NCI-H748 (cell line): Measurements from ENCODE around the gene LRMDA.
A peak's percentile ranks its signal among the peaks of the same experiment; 100 is the strongest.

Experiments used
- DNase-seq: peaks from one replicate; lab custom pipeline; 2025; ENCODE audit not compliant: unreplicated experiment; lab: John Stamatoyannopoulos, UW

Gene LRMDA

DNA sequence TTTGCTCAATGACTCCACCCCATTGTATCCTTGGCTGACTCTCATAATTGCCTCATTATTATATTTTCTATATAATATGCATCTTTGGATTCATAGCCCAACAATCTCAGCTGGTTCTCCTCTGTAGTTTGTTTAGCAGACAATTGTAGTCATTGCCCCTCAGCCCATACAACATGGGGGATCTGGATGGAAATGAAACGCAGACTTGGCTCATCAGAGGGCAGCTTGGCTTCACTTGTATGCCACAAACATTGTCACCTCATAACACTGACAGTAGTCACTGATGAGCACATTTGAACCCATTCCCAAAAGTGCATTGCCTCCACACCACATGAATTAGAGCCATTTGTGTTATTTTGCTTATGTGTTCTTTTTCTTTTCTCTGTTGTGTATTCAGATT lies 963.8 kb downstream of the LRMDA start:
- no peak for DNase-seq

DNA sequence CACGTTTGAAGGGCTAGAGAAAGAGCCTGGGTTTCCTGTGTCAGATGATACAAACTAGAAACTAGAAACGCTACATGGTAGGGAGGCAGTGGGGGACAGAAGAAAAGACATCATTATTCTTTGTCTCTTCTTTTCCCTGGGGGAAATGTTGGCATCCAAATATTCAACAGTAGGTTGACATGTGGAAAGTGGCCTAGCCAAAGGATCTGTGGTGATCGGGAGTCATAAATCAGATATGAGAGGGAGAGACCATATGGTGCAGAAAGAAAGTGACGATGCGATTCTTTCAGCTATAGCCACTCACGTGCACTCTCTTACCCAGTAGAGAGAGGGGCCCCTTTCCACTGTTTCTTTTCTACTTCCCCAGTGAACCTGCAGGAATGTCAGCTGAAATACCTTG lies 964.7 kb downstream of the LRMDA start:
- no peak for DNase-seq

DNA sequence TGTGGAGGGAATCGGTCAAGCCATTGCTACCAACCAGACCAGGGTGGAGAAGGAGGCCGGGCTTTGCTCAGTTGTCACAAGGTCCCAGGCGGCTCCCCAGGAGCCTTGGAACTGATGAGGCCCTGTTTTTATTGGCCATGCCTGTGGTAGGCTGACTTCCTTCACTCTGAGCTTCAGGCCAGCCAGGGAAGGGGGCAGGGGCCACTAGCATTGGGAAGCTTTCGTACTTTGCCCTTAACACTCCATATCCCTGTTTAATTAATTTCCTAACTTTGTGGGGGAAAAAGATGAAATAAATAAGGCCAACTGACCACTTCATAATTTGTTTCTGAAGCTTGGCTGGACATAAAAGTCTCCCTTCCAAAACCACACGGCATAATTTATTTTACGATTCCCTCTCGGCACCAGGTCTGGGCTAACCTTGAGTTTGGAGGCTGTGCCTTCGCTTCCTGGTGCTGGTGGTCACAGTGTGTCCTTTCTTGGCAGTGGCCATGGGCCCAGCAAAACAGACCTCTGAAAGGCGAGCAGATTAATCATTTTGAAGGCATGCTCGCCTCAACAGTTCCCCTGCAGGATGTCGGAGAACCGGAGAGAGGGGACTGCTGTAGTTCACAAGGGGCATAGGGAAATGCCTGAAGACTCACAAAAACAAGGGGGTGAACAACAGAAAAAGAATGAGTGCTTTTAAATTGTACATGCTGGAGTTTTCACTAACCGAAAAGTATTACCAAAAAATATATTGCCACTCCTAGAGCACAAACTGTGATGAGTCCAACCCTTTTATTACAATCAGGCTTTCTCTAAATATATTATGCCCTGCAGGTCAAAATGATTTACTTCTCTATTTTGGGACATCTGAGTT lies 966.0 kb downstream of the LRMDA start:
- DNase-seq: no peak

DNA sequence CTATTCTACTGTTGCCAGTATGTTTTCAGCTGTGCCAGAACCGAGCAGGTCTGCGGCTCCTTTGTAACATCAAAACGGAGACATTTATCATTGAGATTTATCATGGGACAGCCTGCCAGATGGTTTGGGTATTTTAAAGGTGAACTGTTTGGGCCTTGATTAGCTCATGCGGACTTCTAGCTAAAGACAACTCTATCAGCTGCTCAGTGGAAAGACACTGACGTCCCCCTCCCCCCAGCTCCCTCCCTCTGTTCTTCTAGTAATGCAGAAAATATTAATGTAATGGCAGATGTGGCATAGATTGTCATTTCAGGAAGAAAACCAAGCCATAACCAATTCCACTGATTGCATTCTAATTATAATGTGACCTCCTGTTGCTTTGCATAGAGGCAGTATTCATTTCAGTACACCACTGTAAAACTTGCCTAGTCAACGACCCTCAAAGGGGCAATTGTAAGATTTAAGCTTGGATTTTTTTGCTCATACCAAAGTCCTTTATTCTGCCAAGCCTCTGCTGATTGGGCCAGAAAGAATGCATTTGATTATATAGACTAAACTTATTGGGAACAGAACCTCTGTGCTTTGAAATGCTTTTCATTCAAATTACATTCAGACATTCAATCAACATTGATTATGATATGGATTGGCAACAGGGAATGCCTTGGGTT lies 966.8 kb downstream of the LRMDA start:
- DNase-seq: no peak

DNA sequence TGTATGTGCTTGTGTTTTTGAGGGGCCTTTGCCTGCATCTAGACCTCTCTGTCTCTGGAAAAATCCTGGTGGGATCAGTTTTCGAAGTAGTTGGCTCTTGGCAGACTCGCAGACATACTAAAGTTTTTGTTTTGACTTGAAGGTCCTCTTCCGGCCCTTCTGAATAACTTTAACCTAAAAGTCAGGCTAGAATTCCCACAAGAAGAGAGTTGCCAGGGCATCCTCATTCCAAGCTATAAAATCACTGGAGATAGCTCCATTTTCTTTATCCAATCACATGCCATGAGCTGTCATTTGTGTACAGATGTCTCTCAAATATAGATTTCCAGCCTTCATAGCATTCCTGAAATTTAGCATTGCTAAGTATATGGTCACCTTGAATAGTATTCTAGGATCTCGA lies 967.8 kb downstream of the LRMDA start:
- no peak for DNase-seq

DNA sequence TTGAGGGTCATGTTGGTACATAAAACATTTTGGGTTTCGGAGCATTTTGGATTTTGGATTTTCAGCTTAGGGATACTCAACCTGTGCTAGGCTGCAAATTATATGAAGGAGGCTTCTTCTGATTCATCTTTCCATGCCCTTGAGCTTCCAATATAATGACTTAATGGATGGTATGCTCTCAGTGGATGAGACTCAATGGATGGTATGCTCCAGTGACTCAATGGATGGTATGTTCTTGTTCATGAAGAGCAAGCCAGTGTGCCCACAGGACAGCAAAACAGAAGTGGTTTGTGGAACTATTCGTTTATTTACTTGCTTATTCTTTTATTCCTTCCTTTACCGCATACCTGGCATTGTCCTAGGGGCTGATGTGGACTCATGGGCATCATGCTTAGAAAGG lies 969.6 kb downstream of the LRMDA start:
- DNase-seq: no peak

DNA sequence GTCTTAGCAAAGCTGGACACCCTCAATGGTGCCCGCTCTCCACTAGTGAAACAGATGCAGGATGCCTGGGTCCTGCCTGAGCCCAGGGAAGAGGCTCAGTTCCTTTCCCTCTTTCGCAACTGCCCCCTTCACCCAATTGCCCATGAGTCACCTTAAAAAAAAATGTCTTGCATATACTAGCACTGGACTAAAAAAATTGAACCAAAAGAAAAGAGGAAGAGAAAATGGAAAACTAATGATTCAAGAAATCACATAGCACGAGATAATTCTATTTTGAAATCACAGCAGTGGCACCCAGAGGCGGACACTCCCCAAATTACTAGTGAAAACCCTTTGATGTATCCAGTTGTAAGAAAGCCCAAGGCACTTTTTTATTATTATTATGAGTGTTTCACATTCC lies 972.5 kb downstream of the LRMDA start:
- no peak for DNase-seq

DNA sequence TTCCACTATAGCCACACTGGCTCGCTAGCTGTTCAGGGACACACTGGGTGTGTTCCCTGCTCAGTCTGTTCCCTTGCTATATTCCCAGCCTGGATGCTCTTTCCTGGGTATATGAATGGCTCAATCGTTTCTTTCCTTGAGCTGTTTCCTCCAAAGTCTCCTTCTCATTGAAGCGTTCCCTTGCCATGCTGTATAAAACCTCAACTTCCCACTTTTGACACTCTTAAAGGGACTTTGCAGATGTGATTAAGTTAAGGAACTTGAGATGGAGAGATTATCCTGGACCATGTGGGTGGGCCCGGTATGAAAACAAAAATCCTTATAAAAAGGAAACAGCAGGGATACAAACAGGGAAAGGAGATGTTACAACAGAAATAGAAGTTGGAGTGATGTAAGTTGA lies 973.1 kb downstream of the LRMDA start:
- DNase-seq: no peak

DNA sequence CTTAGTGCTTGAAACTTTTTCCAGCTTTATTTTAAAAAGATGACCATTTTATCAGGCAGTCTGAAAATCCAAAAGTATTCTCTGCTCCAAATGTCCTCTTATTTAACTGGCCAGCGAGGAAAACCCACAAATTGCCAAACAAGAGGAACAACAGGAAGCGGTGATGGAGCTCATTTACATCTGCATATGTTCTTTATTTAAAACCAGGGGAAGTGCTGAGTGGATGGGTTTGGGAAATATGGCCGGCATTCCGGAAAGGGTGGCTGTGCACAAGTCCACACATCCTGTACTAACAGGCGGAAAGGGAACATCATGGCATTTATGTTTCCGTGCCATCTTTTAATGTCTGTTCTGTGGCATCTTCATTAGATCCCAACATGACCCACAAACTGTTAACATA lies 974.5 kb downstream of the LRMDA start:
- DNase-seq: no peak

DNA sequence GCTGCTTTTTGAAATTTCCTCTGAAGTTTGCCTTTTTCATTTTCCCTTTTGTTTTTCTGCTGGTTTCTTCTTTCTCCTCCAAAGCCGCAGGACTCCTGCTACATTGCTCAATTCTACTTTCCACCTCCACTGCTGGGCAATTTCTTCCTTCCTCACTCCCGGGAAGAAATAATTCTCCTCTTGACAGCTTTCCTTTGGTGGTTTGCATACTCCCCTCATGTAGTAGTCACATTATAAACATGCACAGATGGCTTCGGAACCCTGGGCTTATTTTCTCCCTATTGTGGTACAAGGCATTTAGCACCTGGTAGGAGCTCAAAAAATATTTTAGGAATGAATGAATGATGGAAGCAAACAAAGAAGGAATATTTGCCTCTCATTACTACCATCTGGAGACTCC lies 977.2 kb downstream of the LRMDA start:
- no peak for DNase-seq

DNA sequence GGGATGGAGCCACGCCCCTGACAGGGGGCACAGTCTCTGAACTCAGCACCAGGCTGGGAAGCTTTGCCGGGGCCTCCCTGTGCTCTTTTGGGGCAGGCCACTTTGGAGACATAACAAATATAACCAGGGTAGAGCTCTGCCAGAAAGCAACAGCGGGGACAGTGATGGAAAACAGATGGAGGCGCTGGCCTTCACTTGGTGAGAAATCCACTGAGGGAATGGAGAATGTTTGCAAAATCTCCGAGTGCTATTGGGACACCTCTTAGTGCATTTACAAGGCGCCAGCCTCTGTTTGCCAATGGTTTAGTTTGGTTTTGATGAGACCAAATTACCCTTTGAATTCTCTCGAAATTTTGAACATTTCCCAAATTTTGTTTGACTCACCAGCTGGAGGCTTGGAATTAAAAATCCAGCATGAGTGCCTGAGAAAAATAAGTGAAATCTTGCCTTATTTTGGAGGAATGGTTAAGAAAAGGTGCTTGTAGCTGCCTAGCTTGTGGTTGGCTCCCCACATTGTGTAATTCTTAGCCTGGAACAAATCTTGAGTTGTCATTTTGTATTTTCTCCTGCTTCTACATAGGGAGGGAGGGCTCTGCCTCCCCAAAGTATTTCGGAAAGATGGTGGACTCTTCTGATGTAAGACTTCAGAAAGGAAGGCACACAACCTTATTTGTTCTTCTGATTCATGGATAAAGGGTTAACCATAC lies 980.5 kb downstream of the LRMDA start:
- DNase-seq: no peak

DNA sequence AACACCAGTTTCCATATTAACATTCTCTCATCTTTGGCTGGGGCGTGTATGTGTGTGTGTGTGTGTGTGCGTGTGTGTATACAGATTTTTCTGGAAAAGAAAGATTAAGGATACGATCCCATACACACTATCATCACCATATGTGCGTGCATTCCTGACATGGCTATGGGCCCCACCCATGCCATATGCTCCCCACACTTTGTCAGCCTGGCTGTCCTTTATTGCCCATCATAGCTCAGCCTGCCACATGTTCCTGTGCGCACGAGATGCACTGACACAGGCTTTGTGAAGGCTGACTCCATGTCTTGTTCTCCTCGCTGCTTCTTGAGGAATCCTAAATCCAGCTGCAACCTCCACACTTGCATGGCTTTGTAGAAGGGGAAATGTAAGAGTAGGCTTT lies 984.1 kb downstream of the LRMDA start:
- DNase-seq: no peak

DNA sequence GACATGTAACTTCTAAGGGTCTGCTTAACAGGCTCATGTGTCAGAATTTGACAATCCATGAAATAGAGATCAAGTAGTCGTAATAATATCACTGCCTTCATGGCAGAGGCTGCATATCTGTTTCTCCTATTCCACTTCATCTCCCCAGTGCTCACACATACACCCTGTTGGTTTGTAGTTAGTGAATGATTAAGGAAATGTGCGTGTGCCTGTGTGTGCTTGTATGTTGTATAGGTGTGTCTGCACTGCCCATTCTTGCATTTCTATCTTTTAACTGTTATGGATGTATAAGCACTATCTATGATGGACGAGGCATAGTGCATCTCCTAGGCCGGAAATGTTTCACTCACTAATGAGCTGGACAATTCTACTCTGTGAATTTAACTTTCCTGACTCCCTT lies 985.2 kb downstream of the LRMDA start:
- no peak for DNase-seq

DNA sequence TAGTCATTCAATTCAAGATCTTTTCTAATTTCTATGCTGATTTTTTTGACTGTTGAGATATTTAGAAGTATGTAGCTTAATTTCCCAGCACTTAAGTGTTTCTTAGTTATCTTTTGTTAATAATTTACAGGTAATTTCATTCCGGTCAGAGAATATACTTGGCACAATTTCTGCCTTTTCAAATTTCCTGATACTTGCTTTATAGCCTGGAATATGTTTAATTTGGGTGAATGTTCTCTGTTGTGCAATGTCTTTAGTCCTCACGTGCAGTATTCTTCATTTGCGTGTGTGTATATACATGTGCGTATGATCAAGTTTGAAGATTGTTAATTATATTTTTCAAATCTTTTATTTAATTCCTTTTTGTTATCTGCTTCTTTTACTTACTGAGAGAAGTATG lies 989.3 kb downstream of the LRMDA start:
- DNase-seq: no peak

DNA sequence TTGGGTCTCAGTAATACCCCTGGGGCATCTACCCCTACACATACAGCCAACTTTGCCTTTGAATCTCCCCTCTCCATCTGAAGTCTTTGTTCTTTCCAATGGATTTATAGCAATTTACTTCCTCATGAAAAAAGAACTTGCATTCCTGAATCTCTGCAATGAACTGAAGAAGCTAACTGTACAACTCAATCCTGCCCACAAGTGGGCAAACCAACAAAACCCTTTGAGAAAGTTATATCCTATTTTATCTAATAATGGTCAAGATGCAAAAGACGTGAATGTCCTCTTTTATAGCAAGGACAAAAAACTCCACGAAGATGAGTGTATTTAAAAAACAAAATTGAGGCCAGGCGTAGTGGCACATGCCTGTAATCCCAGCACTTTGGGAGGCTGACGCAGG lies 991.3 kb downstream of the LRMDA start:
- no peak for DNase-seq

DNA sequence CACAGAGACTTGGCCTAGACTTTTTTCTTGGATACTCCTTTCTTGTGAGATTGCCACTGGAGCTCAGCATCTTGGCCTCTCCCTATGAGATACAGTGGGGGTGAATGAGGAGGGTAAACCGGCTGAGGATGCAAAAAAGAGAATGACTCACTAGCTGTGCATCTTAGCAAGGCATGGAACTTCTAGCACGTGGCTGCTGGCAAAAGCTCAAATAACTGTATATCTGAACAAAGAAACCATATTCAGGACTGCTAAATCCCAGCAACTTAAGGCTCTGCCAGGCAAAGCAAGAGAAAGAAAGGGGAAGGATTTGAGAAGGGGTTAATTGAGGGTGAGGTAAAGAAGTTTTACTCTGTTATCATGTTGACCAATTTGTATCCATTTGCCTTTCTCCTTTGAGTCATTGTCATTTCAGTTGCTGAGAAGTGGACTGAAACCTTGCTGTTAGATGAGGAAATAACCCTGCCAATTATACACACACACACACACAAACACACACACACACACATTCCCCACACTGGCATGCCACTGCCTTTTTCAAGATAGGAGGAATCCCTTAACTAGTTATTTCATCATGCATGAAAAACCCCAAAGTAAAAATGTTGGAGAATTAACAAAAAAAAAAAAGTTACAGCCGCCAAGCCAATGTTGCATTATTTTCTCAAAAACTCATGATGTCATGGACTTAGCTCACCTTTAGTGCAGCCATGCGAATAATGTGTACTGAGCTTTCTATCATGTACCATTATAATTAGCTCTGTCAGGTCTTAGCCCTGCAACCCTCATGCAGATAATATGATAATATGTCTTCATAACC lies 997.3 kb downstream of the LRMDA start:
- DNase-seq: peak; percentile 3

DNA sequence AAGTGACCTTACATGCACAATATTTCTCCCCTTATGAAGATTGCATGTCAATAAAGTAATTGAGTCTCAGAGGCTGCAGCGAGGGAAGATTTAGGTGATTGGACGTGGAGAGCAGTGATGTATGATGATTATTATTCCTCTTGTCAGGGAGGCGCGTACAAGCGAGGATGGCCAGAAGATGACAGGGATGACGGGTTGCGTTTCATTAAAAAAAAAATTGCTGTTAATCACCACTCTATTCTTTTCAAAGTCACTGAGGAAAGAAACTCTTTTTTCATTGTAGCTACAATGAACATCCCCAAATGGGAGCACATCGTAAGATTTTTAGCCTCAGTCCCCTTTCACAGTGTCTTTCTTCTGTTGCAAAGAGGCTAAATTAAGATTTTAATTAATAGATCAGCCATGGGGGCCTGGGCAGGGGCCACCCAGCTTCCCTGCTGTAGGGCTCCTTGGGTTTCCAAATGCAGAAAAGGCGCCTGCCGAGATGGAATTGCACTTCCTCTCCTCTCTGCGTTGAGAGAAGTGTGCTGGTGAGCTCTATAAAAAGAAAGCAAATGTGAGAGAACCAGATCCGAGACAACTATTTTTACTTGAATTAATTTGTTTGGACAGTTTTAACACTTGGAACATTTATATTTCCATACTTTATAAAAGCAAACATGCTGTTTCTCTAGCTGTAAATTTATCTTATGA lies 998.1 kb downstream of the LRMDA start:
- no peak for DNase-seq

DNA sequence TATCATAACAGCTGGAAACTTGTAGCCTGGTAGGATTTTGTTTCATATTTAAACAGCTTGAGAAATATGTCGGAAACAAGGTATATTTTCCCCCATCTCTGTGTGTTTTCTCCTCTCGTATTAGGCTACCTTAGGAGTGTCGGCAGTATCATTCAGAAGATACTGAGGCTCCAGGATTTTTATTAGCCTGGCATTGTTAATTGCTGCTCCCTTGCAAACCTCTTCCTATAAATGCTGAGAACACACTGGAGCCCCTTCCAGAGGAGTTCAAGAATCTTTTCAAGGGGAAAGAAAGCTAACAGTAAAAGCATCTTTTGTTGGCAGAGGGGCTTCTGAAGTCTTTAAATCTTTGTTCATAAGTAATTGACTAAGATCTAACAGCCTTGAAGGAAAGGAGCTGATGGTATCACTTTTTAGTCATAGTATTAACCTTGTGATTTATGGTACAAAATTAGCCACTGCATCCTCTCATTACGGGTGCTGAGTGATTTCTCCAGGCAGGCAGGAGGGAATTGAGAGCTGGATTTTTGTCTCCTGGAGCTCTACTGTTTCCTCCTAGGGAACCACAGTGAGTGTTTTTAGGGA lies 998.7 kb downstream of the LRMDA start:
- peak; percentile 24 for DNase-seq

DNA sequence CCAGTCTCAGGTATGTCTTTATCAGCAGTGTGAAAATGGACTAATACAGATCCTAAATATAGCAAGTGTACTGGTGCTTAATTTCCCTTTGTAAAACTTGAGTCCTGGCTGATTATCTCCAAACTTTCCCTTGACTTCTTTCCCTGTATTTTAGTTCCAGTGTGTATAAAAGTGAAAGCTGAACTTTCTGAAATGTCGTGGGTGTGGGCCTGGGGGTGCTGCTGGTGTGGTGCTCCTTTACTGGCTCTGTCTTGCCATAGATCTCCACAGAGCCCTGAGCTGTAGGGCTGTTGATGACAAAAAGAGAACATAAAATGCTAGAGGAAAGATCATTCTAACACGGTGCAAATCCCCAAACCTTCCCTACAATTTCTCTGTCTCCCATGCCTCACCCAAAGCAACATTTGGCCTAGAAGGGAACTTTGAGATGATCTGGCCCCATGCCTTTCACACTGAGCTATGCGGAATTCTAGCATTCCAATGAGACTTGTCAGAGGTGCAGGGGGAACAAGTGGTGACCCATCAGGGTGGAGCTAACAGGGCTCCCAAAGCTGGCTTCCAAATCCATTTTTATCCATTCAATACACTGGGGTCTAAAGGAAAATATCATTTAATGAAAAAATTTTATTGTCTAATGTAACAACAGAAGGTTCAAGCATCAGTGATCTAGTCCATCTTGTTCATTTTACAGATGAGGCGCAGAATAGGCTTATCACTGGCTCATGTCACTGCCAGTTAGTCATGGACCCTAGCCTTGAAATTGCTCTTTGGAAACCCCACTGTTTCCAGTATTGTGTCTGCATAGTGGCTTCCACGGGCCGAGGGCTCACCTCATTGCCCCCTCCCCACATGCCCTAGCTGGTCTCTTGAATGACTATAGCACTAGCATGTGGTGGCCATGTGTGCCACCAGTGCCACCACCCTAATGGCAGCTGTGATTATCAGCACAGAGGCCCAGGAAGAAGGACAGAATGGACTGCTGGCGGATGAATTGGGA lies 1000.9 kb downstream of the LRMDA start:
- DNase-seq: no peak
